ENCODE results near the gene PRODH2.

The PRODH2 gene

DNA sequence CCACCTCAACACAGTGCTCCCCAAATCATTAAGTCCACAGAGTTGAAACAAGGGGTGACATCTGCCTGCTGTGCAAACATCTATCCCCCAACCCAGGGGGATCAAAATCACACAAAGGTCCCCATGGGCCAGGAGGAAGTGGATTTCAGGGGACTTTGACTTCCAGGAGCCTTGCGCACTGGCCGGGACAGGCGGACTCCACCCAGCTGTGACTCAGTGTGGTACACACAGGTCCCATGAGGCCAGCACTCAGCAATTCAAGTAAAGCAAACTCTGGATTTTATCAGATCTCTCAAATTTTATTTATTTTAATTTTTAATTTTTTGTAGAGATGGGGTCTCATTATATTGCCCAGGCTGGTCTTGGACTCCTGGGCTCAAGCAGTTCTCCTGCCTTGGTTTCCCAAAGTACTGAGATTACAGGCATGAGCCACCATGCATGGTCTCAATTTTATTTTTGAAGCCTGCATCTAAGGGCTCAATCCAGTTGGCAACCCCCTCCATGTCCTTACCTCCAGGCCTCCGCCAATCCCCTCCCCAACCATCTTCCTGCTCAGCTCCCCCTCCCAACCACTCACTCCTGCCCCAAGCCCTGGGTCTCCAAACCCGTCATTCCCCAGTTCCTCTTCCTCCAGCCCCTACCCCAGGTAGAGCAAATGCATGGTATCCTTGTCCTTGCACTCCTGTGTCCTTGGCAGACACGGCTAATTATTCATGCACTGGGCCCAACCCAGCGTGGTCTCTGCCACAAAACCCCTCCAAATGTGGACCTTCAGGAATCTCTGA, 19.1 kb downstream of the PRODH2 start:
- no peak for DNase-seq

DNA sequence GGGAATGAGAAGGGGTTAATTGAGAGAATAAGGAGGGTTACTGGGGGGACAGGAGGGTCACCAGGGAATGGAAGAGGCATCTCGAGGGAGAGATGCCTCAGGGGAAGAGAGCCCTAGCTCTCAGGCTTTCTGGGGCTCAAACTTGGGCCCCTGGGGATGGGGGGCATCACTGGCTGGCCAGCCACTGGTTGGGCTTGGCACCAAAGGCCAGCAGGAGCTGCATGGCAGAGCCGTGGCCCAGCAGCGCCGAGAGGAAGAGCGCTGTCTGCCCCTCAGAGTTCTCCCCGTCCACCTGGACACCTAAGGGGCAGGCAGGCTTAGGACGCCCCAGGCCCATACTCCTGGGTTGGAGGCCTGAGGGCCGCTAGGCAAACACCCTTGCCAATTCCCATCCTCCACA, 19.8 kb downstream of the PRODH2 start:
- no peak for DNase-seq

DNA sequence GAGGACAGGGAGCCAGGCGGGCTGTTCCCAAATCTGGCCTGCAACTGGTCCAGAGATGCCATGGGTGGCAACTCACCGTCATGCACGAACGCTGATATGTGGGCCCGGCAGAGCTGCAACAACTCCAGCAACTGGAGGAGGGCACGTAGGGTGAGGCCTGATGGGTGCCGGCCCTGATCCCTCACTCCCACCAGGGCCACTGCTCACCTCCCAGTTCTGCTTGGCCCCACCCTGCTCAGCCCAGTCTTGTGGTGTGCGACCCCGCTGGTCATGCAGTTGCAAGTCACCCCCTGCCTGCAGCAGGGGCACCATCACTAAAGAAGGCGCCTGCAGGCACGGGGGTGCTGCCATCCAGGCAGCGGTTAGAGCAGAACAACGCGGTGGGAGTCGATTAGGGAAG, 20.3 kb downstream of the PRODH2 start:
- DNase-seq = no peak

DNA sequence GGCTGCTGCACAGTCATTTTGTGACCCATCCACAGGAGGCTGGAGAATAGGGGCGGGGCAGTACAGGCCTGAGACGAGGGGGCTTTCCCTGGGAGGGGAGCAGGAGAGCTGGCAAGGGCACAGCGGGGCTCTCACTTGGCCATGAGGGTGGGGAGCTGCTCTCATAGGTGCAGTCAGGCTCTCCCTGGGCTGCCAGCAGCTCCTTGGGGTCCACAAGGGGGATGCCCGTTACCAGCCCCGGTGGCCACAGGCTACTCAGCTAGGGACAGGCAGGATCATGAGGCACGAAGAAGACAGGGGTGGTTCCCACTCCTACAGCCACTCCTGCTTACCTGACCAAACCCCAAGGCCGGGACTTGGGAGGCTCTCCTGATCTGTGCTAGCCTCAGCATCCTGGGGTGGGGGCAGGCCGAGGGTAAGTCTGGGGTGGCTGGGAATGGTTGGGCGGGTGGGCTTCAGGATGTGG, 20.8 kb downstream of the PRODH2 start:
- DNase-seq = no peak

DNA sequence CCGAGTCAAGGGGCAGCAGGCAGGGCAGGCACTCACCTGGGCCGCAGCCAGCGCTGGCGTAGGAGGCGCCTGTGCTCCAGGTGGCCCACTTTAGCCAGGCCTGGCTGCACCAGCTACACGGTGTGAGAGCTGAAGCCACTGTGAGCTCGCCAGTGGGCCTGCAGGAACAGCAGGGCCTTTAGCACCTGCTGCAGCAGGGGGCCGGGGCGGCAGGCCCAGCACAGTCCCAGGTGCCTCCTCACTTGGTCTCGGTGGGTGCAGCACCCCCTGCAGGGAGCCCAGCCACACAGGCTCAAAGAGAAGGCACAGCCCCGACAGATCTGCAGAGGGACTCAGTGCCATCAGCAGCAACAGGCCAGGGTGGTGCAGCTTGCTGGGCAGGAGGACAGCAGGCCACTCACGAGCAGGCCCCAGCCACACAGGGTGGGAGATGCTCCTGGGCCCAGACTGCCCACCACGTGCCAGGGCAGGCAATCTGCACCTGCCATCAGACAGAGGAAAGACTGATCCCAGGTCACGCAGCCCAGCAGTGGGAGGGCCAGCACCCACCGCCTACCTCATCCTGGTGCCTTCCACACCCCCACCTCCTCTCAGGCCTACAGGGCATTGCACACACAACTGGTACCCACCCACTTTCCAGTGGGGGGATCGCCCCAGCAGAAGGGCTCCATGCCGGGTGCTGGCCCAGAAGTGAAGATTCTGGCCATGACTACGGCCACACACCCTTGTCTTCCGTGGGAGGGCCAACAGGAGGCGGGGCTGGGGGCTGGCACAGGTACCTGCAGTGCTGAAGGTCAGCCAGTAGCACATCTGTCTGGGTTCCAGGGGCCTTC, 21.4 kb downstream of the PRODH2 start:
- peak; percentile 30 for DNase-seq

DNA sequence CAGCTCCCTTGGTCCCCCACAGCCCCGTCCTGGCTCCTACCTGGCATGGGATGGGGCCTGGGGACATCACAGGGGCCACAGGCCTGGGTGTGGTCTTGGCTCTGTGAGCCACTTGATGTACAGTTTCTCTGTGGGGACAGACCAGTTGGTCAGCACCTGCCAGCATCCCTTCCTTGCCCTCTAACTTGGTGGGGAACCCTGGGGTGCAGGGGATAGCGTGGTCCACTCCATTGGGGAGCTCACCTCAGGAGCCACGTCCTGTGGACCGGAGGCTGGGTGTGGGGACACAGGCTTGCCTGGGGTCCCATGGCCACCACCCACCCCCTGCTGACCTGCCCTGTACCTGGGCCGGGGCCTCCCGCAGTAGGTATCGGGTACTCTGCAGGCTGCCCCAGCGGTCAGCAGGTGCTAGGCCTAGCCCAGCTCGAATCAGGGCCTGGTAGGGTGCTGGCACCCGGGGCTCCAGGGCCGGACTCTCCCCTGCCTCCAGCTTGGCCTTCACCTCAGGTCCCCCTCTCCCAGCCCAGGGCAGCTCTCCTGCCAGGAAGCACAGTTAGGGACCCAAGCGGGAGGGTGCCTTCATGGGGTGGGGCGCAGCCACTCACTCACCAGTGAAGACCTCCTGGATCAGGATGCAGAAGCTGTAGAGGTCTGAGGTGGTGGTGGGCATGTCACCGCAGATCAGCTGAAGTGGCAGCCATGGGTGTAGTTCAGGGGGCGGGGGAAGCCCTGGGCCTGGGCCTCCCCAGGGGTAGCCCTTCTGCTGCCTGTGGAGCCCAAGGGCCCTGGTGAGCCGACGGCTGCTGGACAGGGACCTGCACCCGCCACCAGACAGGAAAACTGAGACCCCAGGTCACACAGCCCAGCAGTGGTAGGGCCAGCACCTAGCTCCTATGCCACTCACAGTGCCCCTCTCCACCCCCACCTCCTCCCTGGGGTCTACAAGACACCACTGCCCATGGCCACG, 22.4 kb downstream of the PRODH2 start:
- no peak for DNase-seq

DNA sequence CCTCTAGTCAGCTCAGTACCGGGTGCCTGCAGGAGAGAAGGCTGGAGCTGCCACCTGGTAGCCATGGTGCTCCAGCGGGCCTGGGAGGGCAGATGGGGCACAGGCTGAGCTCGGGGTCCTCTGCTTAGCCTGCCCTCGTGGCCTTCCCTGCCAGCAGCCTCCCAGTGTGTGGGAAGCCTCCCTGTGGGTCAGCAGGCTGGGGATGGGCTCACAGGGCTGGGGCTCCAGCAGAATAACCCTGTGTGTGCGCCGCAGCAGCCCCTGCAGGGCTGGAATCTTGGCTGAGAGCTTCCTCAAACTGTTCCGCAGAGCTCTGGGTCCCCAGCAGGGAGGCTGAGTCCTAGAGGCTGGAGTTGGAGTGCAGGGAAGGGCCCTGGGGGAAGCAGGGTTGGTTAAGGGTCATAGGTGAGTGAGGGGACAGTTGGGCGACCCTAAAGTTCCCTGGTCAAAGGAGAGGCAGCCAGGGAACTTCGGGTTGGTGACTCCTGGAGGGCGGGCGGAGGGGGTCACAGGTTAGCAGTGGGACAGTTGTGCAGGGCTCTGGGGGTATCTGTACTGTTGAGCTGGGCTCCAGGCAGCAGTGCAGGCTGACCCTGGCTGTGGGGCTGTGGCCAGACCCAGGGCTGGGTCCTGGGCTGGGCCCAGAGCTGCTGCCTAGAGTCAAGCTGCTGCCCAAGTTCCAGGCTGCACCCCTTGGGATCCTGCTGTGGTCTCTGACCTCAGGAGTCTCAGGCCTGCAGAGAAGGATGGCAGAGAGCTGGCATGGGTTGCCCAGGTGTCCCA, 23.3 kb downstream of the PRODH2 start:
- no peak for DNase-seq

DNA sequence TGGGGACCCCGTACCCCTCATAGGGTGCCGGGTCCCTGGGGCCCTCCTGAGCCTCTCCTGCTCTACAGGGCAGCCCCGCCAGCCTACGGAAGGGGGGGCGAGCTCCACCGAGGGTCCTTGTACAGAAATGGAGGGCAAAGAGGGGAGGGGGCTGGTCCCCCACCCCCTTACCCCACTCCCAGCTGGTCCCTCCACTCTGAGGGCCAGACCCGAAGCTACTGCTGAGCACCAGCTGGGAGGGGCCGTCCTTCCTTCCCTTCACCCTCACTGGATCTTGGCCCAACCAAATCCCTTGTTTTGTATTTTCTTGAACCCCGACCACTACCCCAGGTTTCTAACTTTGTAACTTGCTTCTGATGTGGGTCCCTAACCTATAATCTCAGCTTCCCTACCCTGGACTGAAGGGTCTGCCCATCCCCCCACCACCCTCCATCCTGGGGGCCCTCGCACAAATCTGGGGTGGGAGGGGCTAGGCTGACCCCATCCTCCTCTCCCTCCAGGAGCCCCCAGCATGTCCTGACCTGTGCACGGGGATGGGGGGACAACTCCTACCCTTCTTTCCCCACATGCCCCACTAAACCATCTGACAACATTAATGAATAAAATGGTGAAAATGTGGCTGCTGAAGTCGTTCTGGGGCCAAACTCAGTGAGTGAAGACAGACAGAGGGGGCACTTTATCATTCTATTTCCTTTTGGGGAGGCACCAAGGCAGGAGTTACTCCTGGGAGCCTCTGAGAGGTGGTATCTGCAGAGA, 24.3 kb downstream of the PRODH2 start:
- no peak for DNase-seq

DNA sequence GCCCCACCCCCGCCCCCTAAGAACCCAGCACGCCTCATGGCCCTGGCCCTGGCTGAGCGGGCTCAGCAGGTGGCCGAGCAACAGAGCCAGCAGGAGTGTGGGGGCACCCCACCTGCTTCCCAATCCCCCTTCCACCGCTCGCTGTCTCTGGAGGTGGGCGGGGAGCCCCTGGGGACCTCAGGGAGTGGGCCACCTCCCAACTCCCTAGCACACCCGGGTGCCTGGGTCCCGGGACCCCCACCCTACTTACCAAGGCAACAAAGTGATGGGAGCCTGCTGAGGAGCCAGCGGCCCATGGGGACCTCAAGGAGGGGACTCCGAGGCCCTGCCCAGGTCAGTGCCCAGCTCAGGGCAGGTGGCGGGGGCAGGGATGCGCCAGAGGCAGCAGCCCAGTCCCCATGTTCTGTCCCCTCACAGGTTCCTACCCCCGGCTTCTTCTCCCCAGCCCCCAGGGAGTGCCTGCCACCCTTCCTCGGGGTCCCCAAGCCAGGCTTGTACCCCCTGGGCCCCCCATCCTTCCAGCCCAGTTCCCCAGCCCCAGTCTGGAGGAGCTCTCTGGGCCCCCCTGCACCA, 25.3 kb downstream of the PRODH2 start:
- no peak for DNase-seq

DNA sequence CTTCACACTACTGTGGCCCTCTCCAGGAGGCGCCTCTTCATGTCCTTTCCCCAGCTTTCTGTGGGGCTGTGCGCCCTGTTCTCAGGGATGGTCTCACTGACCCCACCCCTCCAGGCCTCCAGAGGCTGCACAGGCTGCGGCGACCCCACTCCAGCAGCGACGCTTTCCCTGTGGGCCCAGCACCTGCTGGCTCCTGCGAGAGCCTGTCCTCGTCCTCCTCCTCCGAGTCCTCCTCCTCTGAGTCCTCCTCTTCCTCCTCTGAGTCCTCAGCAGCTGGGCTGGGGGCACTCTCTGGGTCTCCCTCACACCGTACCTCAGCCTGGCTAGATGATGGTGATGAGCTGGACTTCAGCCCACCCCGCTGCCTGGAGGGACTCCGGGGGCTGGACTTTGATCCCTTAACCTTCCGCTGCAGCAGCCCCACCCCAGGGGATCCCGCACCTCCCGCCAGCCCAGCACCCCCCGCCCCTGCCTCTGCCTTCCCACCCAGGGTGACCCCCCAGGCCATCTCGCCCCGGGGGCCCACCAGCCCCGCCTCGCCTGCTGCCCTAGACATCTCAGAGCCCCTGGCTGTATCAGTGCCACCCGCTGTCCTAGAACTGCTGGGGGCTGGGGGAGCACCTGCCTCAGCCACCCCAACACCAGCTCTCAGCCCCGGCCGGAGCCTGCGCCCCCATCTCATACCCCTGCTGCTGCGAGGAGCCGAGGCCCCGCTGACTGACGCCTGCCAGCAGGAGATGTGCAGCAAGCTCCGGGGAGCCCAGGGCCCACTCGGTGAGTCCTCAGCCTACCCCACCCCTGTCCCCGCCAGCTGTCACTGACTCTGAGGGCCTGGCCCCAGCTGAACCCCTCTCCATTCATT, 26.1 kb downstream of the PRODH2 start:
- no peak for DNase-seq

DNA sequence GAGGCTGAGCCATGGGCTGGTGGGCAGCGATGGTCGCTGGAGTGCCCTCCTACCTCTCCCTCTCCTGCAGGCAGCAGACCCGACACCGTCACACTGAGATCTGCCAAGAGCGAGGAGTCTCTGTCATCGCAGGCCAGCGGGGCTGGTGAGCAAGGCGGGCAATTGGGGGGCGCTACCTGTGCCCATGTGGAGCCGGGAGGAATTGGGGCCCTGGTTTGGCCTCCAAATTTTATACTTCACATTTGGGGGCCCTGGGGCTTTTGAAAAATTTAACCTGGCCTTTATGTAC, 27.4 kb downstream of the PRODH2 start:
- DNase-seq = no peak

DNA sequence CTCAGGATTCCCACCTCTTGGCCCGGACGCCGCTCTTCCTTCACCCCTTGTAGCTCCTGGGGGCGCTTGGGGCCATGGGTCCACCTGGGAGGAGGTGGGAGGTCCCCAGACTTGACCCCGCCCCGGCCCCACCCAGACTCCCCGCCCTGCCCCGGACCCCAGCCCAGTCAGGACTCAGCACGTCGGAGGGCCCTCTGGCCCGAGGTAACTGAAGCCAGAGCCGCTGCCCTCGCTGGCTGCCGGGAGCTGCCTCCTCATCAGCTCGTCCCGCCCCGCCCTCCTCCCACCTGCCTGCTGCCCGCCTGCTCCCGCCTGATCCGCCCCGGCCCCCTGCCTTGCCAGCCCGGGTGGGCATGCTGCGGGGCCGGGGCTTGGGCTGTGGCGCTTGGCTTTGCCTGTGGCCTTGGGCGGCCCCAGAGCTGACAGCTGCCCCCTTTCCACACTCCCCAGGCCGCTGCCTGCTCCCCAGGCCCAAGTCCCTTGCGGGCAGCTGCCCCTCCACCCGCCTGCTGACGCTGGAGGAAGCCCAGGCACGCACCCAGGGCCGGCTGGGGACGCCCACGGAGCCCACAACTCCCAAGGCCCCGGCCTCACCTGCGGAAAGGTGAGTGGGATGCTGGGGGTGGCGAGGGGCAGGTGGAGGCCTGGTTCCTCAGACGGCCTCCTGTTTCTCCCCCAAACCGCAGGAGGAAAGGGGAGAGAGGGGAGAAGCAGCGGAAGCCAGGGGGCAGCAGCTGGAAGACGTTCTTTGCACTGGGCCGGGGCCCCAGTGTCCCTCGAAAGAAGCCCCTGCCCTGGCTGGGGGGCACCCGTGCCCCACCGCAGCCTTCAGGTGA, 27.9 kb downstream of the PRODH2 start:
- DNase-seq = no peak

DNA sequence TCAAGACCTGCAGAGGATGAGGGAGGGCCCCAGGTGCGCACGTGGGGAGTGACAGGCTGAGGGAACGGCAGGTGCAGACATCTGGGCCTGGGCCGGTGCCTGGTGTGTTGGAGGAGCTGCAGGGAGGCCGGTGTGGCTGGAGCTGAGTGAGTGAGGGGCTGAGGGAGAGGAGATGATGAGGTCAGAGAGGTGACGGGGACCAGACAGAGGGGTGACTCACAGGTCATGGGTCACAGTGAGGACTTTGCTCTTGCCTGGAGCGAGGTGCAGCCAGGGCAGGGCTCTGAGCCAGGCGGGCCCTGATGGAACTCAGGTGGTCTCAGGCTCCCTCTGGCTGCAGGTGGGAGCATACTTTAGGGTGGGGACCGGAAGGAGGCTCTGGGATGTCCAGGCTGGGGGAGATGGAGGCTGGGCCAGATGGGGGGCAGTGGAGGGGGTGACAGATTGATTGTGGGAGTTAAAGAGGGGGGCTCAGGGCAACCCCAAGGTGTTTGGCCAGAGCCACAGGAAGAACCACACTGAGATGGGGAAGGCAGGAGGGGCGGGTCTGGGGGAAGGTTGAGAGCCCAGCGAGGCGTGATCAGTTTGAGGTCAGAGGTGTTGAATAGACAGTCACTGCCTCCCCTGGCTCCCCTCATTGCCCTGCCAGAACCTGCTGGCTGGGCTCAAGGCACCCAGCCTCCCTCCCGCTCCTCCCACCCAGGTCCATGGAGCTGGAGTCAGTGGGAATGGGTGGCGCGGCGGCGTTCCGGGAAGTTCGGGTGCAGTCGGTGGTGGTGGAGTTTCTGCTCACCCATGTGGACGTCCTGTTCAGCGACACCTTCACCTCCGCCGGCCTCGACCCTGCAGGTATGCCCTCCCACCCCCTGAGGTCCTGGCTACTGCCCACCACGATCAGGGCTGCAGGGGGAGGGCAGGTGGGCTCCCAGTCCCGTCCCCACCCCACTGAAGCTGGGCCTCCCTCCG, 28.9 kb downstream of the PRODH2 start:
- no peak for DNase-seq

DNA sequence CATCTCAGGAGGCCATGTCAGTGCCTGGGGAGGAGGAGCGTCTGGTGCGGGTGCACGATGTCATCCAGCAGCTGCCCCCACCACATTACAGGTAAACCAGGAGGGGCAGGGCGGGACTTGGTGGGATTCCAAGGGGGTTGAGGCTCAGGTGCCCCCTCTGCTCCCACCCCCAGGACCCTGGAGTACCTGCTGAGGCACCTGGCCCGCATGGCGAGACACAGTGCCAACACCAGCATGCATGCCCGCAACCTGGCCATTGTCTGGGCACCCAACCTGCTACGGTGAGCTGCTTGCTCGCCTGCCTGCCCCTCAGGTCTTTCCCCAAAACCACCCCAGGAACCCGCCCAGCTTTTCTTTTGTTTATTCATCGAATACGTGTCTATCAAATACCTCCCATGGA, 30.1 kb downstream of the PRODH2 start:
- no peak for DNase-seq

DNA sequence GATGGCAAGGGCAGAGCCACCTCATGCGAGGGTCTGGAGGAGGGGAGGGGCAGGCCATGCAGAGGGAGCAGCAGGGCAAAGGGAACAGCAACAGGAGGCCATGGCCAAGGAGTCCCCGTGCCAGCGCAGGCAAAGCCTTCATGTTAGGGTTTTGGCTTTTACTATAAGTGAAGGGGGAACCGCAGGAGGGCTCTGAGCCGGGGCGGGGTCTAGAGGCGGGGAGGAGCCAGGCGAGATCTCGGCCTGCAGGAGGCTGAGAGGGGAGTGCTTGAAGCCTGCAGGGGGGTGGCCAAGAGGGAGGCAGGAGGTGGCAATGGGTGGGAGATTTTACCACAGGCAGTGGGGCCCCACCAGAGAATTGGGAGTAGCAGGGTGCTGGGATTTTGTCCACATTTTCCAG, 31.0 kb downstream of the PRODH2 start:
- no peak for DNase-seq

DNA sequence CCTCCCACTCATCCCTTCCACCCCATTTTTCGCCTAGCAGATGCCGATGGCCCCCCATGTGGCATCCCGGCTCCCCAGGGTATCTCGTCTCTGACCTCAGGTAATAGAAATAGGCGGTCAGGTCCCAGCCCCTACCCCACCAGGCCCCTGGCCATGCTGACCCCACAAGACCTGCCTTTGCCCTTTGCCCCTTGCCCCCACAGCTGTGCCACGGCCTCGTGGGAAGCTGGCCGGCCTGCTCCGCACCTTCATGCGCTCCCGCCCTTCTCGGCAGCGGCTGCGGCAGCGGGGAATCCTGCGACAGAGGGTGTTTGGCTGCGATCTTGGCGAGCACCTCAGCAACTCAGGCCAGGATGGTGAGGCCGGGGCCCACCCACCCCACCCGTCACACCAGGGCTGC, 31.9 kb downstream of the PRODH2 start:
- no peak for DNase-seq

DNA sequence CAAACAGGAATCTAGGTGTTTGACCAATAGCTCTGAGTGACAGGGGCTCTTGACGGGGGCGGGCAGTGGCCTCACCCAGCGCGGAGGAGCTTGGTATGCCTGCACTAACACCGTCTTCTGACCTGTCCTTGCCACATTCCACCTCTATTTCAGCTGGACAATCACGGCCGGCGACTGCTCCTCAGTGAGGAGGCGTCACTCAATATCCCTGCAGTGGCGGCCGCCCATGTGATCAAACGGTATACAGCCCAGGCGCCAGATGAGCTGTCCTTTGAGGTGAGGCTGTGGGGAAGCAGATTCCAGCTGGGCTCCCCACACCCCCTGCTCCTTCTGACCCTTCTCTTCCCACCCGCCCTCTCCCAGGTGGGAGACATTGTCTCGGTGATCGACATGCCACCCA, 32.6 kb downstream of the PRODH2 start:
- no peak for DNase-seq

DNA sequence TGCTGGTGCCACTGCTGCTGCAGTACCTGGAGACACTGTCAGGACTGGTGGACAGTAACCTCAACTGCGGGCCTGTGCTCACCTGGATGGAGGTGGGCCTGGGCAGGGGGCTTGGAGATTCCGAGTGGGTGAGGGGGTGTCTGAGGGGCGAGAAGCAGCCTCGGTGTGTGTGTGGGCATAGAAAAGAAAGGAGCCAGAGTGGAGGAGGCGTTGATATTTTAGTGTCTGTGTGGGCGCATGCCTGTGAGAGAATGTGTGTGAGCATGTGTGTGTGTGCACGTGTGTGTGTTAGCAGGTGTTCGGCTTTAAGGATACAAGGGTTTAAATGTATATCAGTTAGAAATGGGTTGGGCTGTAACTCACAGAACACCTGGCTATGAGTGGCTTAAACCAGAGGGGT, 33.6 kb downstream of the PRODH2 start:
- no peak for DNase-seq
